G401 (cell line): ENCODE data around the gene ERBB4. TPM values are rescaled to one million over a fixed set of nuclear protein-coding genes. Genes with fewer than 3 reads are reported as not detected.
"Not testable (repeated sequence)": the region's sequence is repeated elsewhere in the genome, so short reads cannot be mapped to it uniquely, and the experiment has no call there.

Experiments
- DNase-seq: peaks from one replicate; pipeline ENCODE4 v3.0.0-alpha.2; 2015; ENCODE audit warnings: low spot score
- in situ Hi-C: cut with HindIII; loops from 2 replicates; pipeline ENCODE4 v1.10.0; 2016; ENCODE audit warnings: low sequenced_read_pairs, mixed read lengths
- total RNA-seq: library from RNA; depleted of rRNA; stranded (reverse); fragments of >200 nt; shearing (Covaris generic); gene quantifications from 2 replicates; pipeline ENCODE4 v1.2.3, GENCODE V29; 2014

Gene ERBB4
- total RNA-seq, 1 experiment from 2014 or later = not detected

DNA sequence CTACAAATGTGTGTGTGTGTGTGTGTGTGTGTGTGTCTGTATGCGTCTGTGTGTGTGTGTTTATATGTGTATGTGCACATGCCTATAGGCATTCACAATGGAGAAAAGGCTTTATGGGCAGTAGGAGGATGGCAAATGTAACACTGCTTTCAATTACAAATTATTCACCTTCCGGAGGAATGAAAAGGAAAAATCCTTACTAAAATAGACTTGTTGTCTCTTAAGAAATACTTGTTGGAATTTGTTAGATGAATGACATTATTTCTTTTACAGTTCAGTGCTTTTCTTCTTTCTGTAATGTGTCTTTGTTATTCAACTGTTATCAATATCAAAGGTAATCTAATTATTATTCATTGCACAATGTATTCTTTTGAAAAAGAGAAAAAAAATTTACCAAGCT is 874.3 kb downstream of the ERBB4 start:
- in situ Hi-C loops = no loop called here
- no peak for DNase-seq

DNA sequence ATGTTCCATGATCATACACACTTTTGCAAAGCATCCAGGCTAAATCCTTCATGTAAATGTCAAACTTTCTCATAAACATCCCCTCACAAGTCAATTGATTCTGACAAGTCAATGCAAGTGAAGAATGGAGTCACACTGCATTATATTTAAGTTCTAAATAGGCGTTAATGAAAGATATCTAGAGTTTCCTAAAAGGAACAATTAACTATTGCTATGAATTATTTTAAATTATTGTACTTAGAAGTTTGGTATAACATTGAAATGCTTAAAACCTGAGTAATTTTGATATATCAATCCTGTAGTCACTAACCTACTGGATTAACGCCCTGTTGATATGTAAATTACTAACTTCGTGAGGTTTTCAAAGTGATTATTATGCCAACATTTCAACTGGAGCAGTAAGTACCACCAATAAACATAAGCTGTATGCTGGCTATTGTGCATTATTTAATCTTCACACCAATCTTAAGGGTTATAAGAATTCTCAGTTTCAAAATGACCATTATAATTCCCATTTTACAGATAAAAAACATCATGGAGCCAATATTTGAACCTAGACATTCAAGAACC is 884.3 kb downstream of the ERBB4 start:
- in situ Hi-C loops = no loop called here
- no peak for DNase-seq

DNA sequence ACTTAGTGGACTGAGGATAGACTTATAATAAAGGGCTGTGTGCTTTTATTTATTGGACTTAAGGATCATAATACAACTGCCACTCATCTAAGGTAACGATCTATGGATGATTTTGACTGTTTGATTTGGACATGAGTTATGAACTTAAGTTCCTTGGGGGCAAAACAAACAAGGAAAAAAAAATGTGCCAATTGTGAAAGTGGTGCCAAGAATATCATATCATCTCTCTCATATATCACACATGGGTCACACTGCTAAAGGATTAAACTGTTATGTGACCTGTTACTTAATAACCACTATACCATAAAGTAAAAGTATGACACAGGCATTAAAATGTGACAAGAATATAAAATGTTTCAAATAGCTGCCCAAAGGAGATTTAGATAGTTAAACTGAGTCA is 886.3 kb downstream of the ERBB4 start:
- DNase-seq = no peak
- in situ Hi-C loops = no loop called here

DNA sequence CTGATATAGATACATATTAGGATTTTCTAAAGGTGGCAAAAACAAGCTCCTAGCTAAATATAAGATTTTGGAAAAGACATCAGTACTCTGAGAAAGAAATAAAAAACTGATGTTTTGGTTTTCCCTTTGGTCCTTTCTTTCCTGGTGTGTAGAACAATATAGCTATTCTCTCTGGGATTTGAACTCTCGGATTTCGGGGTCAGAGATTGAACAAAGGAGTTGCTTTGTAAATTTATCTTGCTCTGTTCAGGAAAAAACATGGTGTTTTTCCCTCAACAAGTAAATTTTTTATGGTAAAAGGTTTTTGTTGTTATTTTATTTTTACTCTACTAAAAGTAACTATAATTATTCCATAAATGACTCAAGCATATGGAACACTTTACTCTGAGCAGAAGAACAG is 889.3 kb downstream of the ERBB4 start:
- in situ Hi-C loops = no loop called here
- DNase-seq = no peak

DNA sequence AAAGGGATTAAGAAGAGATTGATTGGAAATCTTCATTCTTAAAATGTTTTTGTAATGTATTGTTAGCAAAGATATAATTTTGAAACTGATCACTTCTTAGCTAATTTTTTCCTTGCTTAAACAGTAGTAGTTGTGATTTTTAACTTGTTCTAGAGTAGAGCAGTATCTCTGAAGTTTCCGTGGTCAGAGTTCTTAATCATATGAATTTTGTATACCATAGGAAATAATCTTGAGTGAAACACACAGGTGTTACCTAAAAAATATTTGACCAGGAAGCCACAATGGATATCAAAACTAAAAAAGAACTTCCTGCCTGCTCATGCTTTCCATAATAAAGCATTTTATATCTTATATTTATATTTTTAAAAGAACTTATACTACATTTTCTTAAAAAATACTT is 907.1 kb downstream of the ERBB4 start:
- no peak for DNase-seq
- in situ Hi-C loops = no loop called here

DNA sequence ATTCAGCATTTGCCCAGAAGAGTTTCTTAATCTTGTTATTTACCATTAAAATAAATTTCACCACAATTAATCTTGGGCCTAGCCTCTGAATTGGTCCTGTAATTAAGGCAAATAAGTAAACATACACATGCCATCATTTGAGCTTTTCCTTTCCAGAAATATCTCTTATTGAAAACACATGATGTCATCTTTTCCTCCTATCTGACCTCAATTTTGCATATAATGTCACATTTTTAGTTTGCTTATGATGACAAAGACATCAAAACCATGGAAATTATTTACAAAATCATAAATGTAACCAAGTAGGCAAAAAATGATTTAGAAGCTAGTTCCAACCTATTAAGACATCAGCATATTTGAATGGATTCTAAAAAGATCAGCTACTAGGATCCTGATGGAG is 915.5 kb downstream of the ERBB4 start:
- in situ Hi-C loops = no loop called here
- DNase-seq = no peak

DNA sequence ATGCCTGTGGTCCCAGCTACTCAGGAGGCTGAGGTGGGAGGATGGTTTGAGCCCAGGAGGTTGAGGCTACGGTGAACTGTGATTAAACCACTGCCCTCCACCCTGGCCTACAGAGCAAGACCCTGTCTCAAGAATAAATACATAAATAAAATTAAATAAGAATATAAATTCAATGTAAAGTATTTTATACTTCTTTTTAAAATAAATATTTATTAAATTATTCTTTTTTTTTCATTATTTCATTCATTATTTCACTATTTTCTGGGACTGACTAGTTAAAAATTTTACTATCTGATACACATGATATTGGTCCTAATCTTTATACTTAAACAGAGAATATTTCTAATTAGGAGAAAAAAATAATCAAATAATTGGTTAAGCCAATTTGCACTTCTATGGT is 917.6 kb downstream of the ERBB4 start:
- no peak for DNase-seq
- in situ Hi-C loops = no loop called here

DNA sequence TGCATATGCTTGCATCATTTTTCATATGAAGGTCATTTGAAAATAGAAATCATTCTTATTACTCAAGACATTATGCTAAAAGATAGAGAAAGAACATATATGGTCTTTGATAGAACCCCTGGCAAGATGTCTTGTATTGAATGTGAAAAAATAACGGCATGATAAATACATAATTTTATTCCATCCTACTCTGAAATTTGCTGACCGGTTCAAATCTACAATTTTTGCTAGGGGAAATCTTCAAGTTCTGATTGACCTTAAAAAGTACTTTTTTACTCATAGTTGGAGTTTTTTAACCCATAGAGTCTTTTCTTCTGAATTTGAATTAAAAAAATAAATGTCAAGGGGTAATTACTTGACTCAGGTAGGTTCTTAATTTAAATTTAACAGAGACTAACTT is 920.8 kb downstream of the ERBB4 start:
- in situ Hi-C loops = no loop called here
- DNase-seq = no peak

DNA sequence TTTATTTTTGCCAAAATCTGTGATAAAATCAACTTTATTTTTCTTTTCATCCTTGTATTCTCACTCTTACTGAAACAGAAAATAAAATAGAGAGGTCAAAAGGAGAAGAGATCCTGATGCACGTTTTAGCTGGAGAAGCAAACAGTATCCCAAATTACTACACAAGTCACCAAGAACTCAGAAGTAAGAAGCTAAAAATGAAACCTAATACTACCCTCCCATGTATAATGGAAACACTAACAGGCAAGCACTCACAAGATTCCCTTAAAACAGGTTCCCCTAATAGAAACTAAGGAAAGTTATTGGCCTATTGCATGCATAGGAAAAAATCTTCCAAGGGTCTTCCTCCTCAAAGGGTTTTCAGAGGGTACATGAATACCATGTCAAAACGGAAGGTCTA is 927.0 kb downstream of the ERBB4 start:
- in situ Hi-C loops = no loop called here
- DNase-seq = no peak

DNA sequence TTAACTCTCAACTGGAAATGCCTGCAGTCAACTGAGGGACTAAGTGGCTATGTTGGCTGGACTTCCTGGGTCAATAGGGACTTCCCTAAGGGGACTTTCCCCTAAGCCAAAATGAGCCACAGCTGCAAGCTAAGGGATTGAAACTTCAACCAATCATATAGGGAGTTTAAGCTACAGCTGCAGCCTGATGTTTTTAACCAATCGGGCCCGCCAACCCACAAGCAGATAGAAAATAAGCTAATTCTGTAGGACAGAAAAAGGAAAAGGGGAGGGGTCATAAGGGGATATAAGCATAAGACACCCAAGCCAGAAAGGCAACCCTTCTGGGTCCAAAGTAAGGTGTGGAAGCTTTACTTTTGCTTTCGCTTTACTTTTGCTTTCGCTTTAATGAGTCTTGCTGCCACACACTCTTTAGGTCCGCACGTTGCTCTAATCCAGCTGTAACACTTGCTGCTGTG is 927.5 kb downstream of the ERBB4 start:
- in situ Hi-C loops = no loop called here
- DNase-seq = no peak

DNA sequence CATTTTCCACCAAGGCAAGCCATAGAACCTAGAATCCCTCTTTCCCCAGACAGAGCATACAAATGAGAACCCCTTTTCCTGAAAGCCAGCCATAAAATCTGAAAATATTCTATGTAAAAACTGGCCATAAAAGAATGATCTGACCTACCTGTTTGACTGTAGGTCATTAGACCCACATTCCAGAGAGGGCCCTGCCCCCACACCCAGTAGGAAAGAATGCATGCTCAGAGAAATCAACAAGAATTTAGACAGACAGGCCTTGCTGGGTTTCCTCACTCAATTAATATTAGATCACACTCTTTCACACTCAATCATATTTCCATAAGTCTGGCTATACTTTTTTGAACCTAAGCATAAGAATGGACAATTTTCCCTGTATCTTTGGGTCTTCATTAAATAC is 929.5 kb downstream of the ERBB4 start:
- no peak for DNase-seq
- in situ Hi-C loops = no loop called here

DNA sequence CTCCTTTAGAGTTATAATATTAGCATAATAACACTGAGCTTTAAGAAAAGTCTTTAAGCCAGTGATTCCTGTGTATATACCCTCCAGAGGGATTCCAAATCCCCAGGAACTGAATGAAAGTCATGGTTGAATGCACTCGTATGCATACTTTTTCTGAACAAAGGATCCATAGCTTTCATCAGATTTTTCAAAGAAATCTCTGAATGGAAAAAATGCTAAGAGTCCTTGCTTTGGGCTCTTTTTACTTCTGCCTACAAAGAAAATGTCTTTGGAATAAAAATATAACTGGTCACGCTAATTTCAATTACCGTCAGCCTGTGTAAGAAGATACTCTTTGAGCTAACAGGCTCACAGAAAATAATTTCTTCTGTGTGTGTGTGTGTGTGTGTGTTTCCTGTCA is 939.5 kb downstream of the ERBB4 start:
- in situ Hi-C loops = no loop called here
- DNase-seq = no peak

DNA sequence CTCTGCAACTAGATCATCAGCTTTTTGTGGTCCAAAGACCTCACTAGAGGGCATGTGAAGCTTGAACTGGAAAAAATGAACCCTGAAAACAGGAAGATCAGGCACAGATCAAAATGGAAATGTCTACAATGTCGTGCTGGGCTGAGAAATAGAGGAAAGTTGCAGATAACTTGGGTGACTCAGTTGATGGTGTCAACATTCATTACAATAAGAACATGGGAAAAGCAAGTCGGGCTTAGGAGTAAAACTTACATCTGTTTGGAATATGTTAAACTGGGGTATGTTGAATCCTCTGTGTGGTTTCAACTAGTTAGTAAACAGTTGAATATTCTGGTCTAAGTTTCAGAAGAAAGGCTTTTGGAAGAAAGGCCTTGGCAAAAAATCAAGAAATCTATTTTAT is 940.4 kb downstream of the ERBB4 start:
- DNase-seq = no peak
- in situ Hi-C loops = no loop called here

DNA sequence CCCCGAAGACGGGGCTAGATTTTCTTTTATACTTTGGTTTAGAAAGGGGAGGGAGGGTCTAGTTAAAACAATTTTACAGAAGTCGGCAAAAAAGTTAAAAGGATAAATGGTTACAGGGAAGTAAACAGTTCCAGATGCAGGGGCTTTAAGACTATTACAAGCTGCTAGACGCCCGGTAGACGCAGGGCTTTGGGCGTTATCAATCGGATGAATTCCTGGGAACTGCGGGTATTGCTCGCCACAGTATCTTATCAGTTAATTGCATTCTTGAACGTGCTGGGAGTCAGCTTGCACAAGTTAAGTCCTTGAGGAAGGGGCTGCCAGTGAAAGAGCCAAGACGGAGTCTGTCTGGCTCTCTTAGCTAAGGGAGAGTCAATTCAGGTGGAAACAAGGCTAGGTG is 946.6 kb downstream of the ERBB4 start:
- in situ Hi-C loops = not testable (repeated sequence)

DNA sequence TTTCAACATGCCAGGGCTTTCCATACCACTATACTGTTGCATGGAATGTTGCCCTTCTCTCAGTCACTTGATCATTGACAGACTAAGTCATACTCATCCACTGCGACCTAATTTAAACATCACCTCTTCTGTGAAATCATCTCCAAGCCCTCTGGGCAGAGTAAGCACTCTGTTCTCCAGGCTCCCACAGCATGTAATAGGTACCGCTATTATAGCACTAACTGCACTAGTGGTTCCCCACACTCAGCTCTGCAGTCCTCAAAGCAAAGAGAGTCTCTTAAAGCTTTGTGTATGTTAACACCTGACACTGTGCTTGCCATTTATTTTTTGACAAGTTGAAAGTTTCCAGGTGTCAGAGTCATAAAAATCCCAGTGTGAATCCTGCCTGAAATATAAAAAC is 947.2 kb downstream of the ERBB4 start:
- in situ Hi-C loops = no loop called here

More for the DNA sequence above, 946.6 kb downstream of the ERBB4 start:
- not testable (repeated sequence) for DNase-seq

DNA sequence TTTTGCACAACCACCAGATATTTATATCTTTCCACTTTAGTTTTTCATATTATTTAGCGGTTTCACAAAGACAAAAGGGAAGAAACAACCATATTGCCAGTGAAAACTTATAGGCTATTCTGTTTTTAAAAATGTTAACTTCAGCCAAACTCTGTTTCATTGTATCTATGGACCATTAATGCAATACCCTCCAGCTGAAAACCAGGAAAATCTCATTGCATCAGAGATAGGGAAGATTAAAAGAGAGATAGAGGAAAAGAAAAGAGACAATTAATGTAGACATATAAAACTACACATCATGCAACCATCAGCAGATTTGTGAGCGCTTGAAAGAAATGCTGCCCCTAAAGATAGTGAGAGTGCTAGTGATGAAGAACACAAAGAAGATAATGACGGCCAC is 970.2 kb downstream of the ERBB4 start:
- no peak for DNase-seq
- in situ Hi-C loops = no loop called here

More for the DNA sequence above, 947.2 kb downstream of the ERBB4 start:
- DNase-seq = no peak

DNA sequence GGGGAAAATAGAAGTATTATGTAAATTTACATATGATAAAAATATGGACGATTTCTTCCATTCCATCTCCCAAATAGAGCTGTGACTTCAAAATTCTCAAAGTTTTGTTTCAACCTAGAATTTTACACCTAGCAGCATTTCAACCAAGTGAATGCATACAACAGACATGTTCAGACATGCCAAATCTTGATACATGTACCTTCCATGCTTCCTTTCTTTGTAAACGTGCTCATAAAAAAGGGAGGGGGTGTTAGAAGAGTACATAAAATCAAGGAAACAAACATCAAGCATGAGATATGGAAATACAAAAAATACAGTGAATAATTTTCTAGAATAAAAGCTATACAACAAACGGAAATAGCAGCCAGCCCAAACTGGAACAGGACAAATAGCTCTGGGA is 974.2 kb downstream of the ERBB4 start:
- in situ Hi-C loops = no loop called here
- DNase-seq = no peak

DNA sequence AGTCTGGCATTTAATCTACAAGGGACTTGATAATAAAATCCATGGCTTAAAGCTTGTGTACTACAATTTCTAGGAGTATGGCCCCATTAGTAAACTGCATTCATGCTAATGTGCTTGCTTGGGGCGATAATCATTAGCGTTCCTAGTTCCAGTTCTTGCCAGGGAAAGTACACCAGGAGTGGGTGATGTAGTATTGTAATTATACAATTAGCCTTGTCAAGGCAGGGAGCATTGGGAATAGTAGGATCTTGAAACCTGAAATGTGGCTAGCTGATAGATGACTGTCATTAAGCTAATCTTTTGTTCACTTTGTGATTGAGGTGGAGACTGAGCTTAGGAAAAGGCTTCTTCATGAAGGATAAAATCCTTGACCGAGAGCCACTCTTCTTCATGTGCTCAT is 993.0 kb downstream of the ERBB4 start:
- in situ Hi-C loops = no loop called here

DNA sequence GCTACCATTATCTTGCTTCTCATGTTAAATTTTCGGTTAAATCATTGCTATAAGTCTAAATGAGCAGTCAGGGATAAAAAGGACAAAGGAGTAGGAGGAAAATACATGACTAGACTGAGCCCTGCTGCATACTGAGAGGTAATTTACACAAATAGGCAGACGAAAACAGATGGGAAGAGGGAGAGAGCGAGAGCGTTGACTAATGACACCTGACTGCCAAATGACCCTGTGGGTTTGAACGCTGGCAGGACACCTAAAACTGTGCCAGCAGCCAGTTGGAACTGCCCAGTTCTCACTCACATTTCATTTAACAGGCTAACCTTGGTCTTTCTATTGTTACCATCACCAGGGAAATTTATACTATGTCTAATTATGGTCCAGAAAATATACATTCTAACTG is 1004.0 kb downstream of the ERBB4 start:
- in situ Hi-C loops = no loop called here
- DNase-seq = peak; percentile 99

More for the DNA sequence above, 993.0 kb downstream of the ERBB4 start:
- DNase-seq = no peak

DNA sequence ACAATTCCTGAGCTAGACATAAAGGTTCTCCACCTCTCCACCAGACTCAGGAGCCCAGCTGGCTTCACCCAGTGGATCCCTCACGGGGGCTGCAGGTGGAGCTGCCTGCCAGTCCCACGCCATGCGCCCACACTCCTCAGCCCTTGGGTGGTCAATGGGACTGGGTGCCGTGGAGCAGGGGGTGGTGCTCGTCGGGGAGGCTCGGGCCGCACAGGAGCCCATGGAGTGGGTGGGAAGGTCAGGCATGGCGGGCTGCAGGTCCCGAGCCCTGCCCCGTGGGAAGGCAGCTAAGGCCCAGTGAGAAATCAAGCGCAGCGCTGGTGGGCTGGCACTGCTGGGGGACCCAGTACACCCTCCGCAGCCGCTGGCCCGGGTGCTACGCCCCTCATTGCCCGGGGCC is 1014.4 kb downstream of the ERBB4 start:
- DNase-seq, in situ Hi-C loops: not testable (repeated sequence)

DNA sequence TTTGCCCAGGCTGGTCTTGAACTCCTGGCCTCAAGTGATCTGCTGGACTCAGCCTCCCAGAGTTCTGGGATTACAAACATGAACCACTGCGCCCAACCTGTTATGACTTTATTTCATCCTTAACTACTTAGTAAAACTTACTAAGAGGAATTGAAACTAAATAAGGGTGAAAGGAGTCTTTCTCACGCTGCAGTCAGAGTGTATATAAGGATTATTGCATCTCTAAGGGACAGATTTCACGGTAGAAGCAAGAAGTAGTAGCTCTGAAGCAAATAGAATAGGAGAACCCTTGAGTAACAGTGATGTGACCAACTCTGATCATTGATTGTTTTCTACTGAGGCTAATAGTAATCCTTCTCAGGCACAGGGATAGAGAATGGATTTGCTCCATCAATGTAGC is 1022.1 kb downstream of the ERBB4 start:
- DNase-seq = no peak
- in situ Hi-C loops = no loop called here

DNA sequence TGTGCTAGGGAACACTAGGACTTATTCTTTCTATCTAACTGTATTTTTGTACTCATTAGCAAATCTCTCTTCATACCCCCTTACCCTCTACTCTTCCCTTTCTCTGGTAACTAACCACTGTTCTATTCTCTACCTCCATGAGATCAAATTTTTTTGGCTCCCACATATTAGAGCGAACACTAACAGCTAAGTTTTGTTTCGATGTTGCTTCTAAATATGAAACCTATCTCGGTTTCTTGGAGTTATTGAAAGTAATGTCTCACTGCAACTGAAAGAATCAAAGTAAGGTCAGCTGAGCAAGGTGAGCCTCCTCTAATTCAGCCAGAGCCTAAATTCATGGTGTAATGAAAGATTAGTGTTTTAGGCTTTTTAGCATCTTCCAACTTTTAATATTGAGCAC is 1024.6 kb downstream of the ERBB4 start:
- no peak for DNase-seq
- in situ Hi-C loops = no loop called here
